Adrenal gland (tissue), 5 donors: ENCODE data around the gene TIMP2.

Experiments used
- CTCF ChIP-seq, 6 experiments: fragments of 450-650 bp in 4 of 6; fragments of 200-600 bp in 2 of 6; sonication (generic) in 1 of 6; IDR thresholded peaks; 1 replicate in 5 of 6; 2 replicates in 1 of 6; pipeline versions ENCODE4 v1.5.1 to v1.8.0; 2016 to 2021; ENCODE audit warnings: antibody characterized with exemption in 6 of 6, mild to moderate bottlenecking in 2 of 6, moderate library complexity in 1 of 6
- POLR2A ChIP-seq, 2 donors: fragments of 450-650 bp; IDR thresholded peaks; one replicate each; pipeline ENCODE4 v1.6.1; 2017; ENCODE audit warnings: antibody characterized with exemption in 2 of 2, mild to moderate bottlenecking in 2 of 2, moderate library complexity in 1 of 2
- donor health status: DM: no; HTN: no; CAD: no.

GRCh38 chr17:78826421-78826820 lies 98.8 kb downstream of the TIMP2 start:
- TF ChIP-seq CTCF (IDR thresholded peaks at IDR 0.05), result no peak
- no peak for TF ChIP-seq POLR2A (IDR thresholded peaks at IDR 0.05)
